A673 (cell line): ENCODE results near the gene BCDIN3D.

Experiments
- CTCF ChIP-seq: fragments of 300-800, 200-600 bp; sonication (generic); conservative IDR thresholded peaks from 2 replicates; pipeline ENCODE4 v1.5.1; 2017; ENCODE audit warnings: low read depth, mild to moderate bottlenecking, antibody characterized with exemption, low read length, moderate library complexity, mixed read lengths
- EZH2 ChIP-seq: fragments of 200-600 bp; sonication (generic); IDR thresholded peaks from 2 replicates; pipeline ENCODE4 v1.6.1; 2017; ENCODE audit warnings: borderline replicate concordance, low read depth, mild to moderate bottlenecking, mixed read lengths, antibody characterized with exemption, low read length; ENCODE audit not compliant: poor library complexity, severe bottlenecking

GRCh38 chr12:49890096-49890461 lies 47.2 kb upstream of the BCDIN3D start:
- TF ChIP-seq CTCF (no peak), EZH2 (no peak)
